Body of pancreas (tissue), 4 donors: Measurements from ENCODE around the gene IL6ST. TPM values are rescaled to one million over a fixed set of nuclear protein-coding genes. Genes with fewer than 3 reads are reported as not detected.
"Not testable (repeated sequence)": the region's sequence is repeated elsewhere in the genome, so short reads cannot be mapped to it uniquely, and the experiment has no call there.

Experiments used
- ATAC-seq: fragments of 150-250 bp; one replicate; pipeline ENCODE4 v1.9.1; 2016
- DNase-seq, 4 donors: peaks; one replicate each; pipeline ENCODE4 v3.0.0-alpha.2; 2019
- H3K27ac ChIP-seq, 4 donors: fragments of 200-600 bp; sonication (generic); 1 replicate in 3 of 4; 2 replicates in 1 of 4; pipeline versions ENCODE4 v1.5.1 to v1.6.1; 2016 to 2019; ENCODE audit warnings: mild to moderate bottlenecking in 1 of 4, mixed read lengths in 1 of 4, moderate library complexity in 1 of 4
- H3K27me3 ChIP-seq, 2 donors: fragments of 200-600 bp; sonication (generic); one replicate each; pipeline ENCODE4 v1.6.0; 2016; ENCODE audit warnings: mild to moderate bottlenecking in 1 of 2
- H3K36me3 ChIP-seq, 2 donors: fragments of 200-600 bp; sonication (generic); replicated peaks in 1 of 2; 2 replicates each; pipeline ENCODE4 v1.5.1; 2016; ENCODE audit warnings: low read depth in 2 of 2; ENCODE audit not compliant: insufficient read depth in 1 of 2
- H3K4me1 ChIP-seq: fragments of 200-600 bp; sonication (generic); one replicate; pipeline ENCODE4 v1.6.0; 2016
- H3K4me3 ChIP-seq, 2 donors: fragments of 200-600 bp; sonication (generic); 1 replicate in 1 of 2; 2 replicates in 1 of 2; pipeline ENCODE4 v1.5.1; 2016 to 2019
- H3K9me3 ChIP-seq, 3 donors: fragments of 200-600 bp; sonication (generic); 1 replicate in 2 of 3; 2 replicates in 1 of 3; pipeline ENCODE4 v1.5.1; 2016
- CTCF ChIP-seq, 7 experiments: fragments of 450-650 bp in 4 of 7; fragments of 200-600 bp in 3 of 7; sonication (generic) in 3 of 7; IDR thresholded peaks; one replicate each; pipeline ENCODE4 v1.5.1; 2016 to 2019; ENCODE audit warnings: antibody characterized with exemption in 7 of 7
- POLR2A ChIP-seq, 3 donors: fragments of 450-650 bp; IDR thresholded peaks; one replicate each; pipeline ENCODE4 v1.6.1; 2016; ENCODE audit warnings: antibody characterized with exemption in 3 of 3, mild to moderate bottlenecking in 2 of 3
- WGBS, 2 donors: methylation state at CpG; one replicate each; pipeline ENCODE4 v1.1.5; 2017; 5-methylcytosine and 5-hydroxymethylcytosine counted together
- intact Hi-C: fragments of 100-400 bp; cut with DNase I; formaldehyde crosslinking; loops from one replicate; pipeline ENCODE4 v1.15.1; 2023
- total RNA-seq, 2 donors: library from RNA; depleted of rRNA; stranded (reverse); fragments of >200 nt; gene quantifications; one replicate each; pipeline ENCODE4 v1.1.0, GENCODE V29; 2016

IL6ST gene
- total RNA-seq, 2 donors from 2014 or later: 48.1 to 82.5 TPM

GRCh38 chr5:56004874-56005273 is 10.1 kb upstream of the IL6ST start:
- Histone ChIP-seq H3K36me3 (no peaks in the 10 kb centered on the region), H3K9me3 (no peaks in the 10 kb centered on the region), H3K4me1 (peaks cover 19% of the 10 kb centered on the region), H3K4me3 (no peak overlapping the region), H3K27me3 (no peaks in the 10 kb centered on the region), H3K27ac (no peak overlapping the region)
- DNase-seq (no peak), ATAC-seq (no peak)
- WGBS, 2 donors: 80 to 90% methylated on average over 1 of the region's 1 CpG
- TF ChIP-seq CTCF (IDR thresholded peaks at IDR 0.05): no peak
- intact Hi-C loops: no loop called here

GRCh38 chr5:56003679-56004078 is 8.9 kb upstream of the IL6ST start:
- Histone ChIP-seq H3K36me3 (no peaks in the 10 kb centered on the region), H3K9me3 (no peaks in the 10 kb centered on the region), H3K27me3 (no peaks in the 10 kb centered on the region), H3K4me1 (peaks cover 19% of the 10 kb centered on the region), H3K27ac (peak overlapping the region; percentile 50 to 77 (median 66)), H3K4me3 (no peak overlapping the region)
- no peak for TF ChIP-seq POLR2A (IDR thresholded peaks at IDR 0.05)
- no peak for TF ChIP-seq CTCF (IDR thresholded peaks at IDR 0.05)
- DNase-seq (peak in 2 of 4 donors; percentile 17 to 49), ATAC-seq (peak; percentile 34)
- 90 to 91% methylated on average over 5 of the region's 5 CpGs for WGBS, 2 donors
- intact Hi-C loops: no loop called here

- no peak for TF ChIP-seq POLR2A (IDR thresholded peaks at IDR 0.05)
- no peak for TF ChIP-seq CTCF (IDR thresholded peaks at IDR 0.05)
- ATAC-seq: peak; percentile 100
- H3K4me3 ChIP-seq: no peak overlapping the region
- peaks cover 19% of the 10 kb centered on the region for H3K4me1 ChIP-seq
- 24 to 41% methylated on average over 2 of the region's 2 CpGs for WGBS, 2 donors
- H3K9me3 ChIP-seq: no peaks in the 10 kb centered on the region
- peak overlapping the region; percentile 50 to 77 (median 66) for H3K27ac ChIP-seq
- no peaks in the 10 kb centered on the region for H3K27me3 ChIP-seq
- intact Hi-C loops: no loop called here
- DNase-seq: peak; percentile 78 to 90 (median 88)
- no peaks in the 10 kb centered on the region for H3K36me3 ChIP-seq
These were observed 8.4 kb upstream of the IL6ST start for GRCh38 chr5:56003179-56003578.

GRCh38 chr5:56002303-56002702 is 7.5 kb upstream of the IL6ST start:
- intact Hi-C loops: no loop called here
- Histone ChIP-seq H3K27me3 (no peaks in the 10 kb centered on the region), H3K4me1 (peaks cover 19% of the 10 kb centered on the region), H3K27ac (peak overlapping the region in 3 of 4 donors; percentile 64 to 77 (median 69)), H3K36me3 (no peaks in the 10 kb centered on the region), H3K9me3 (no peaks in the 10 kb centered on the region), H3K4me3 (no peak overlapping the region)
- ATAC-seq (no peak), DNase-seq (no peak)
- TF ChIP-seq POLR2A (IDR thresholded peaks at IDR 0.05): no peak
- no peak for TF ChIP-seq CTCF (IDR thresholded peaks at IDR 0.05)
- 100% methylated on average over 2 of the region's 2 CpGs for WGBS, 2 donors

- peaks cover 30% of the 10 kb centered on the region for H3K4me1 ChIP-seq
- WGBS, 2 donors: 78 to 80% methylated on average over 5 of the region's 5 CpGs
- H3K9me3 ChIP-seq, DNase-seq, intact Hi-C loops, H3K4me3 ChIP-seq, H3K27ac ChIP-seq, H3K36me3 ChIP-seq, ATAC-seq, H3K27me3 ChIP-seq: not testable (repeated sequence)
These were observed 5.5 kb upstream of the IL6ST start for GRCh38 chr5:56000221-56000620.
